ENCODE data around the gene WDR74.
"Not testable (repeated sequence)": the region's sequence is repeated elsewhere in the genome, so short reads cannot be mapped to it uniquely, and the experiment has no call there.

WDR74 gene

GRCh38 chr11:62874851-62875250, 35.5 kb upstream of the WDR74 start:
- DNase-seq (ENCODE audit: low spot score): no peak
- no peak for TF ChIP-seq CTCF (IDR thresholded peaks at IDR 0.05; ENCODE audit: extremely low read depth, missing control alignments)

GRCh38 chr11:62865635-62866034, 26.2 kb upstream of the WDR74 start:
- TF ChIP-seq CTCF (IDR thresholded peaks at IDR 0.05; ENCODE audit: extremely low read depth, missing control alignments): no peak
- no peak for DNase-seq (ENCODE audit: low spot score)

- no peak for DNase-seq (ENCODE audit: low spot score)
- no peak for TF ChIP-seq CTCF (IDR thresholded peaks at IDR 0.05; ENCODE audit: extremely low read depth, missing control alignments)
Observed at GRCh38 chr11:62863687-62864335, 24.4 kb upstream of the WDR74 start.

DNA sequence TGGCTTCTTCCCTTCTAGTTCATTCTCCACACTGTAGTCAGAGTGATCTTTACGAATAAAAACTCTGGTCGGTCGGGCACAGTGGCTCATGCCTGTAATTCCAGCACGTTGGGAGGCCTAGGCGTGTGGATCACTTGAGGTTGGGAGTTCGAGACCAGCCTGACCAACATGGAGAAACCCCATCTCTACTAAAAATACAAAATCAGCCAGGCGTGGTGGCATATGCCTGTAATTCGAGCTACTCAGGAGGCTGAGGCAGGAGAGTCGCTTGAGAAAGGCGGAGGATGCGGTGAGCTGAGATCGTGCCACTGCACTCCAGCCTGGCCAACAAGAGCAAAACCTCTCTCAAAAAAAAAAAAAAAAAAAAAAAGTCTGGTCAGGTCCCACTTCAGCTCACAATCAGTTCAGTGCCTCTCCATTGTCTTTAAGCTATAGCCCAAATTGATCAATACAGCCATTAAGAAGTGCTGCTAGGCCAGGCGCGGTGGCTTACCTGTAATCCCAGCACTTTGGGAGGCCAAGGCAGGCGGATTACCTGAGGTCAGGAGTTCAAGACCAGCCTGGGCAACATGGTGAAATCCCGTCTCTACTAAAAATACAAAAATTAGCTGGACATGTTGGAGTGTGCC, 22.3 kb upstream of the WDR74 start:
- DNase-seq (ENCODE audit: low spot score): not testable (repeated sequence)

DNA sequence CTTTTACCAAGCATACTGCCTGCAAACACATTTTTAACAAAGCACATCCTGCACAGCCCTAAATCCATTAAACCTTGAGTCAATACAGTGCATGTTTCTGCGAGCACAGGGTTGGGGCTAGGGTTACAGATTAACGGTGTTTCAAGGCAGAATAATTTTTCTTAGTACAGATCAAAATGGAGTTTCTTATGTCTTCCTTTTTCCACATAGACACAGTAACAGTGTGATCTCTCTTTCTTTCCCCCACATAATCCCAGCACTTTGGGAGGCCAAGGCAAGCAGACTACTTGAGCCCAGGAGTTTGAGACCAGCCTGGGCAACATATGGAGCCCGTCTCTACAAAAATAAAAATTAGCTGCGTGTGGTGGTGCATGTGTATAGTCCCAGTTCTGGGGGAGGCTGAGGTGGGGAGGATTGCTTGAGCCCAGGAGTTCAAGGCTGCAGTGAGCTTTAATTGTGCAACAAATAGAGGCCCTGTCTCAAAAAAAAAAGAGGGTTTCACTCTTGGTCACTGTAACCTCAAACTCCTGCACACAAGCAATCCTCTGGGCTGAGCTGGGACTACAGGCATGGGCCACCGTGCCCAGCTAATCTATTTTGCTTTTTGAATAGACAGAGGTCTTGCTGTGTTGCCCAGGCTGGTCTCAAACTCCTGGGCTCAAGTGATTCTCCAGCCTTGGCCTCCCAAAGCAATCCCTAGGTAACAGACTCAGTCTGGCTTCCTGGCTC, 21.6 kb upstream of the WDR74 start:
- no peak for TF ChIP-seq CTCF (IDR thresholded peaks at IDR 0.05; ENCODE audit: extremely low read depth, missing control alignments)
- no peak for DNase-seq (ENCODE audit: low spot score)

GRCh38 chr11:62859281-62859703, 19.9 kb upstream of the WDR74 start:
- DNase-seq (ENCODE audit: low spot score): not testable (repeated sequence)

DNA sequence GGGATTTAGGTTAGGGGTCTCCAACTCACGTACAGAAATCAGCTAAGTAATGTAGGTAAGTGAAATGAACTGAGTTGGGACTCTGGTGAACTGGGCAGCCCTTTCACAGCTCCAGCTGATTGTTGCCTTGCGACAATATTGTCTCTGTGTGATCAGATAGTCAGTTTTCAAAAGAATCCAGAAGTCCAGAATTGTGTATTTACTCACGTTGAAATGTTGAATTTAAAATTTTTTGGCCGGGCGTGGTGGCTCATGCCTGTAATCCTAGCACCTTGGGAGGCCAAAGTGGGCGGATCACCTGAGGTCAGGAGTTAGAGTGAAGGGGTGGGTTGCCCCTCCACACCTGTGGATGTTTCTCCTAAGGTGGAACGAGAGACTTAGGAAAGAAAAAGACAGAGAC, 18.8 kb upstream of the WDR74 start:
- TF ChIP-seq CTCF (IDR thresholded peaks at IDR 0.05; ENCODE audit: extremely low read depth, missing control alignments): no peak
- DNase-seq (ENCODE audit: low spot score): no peak

DNA sequence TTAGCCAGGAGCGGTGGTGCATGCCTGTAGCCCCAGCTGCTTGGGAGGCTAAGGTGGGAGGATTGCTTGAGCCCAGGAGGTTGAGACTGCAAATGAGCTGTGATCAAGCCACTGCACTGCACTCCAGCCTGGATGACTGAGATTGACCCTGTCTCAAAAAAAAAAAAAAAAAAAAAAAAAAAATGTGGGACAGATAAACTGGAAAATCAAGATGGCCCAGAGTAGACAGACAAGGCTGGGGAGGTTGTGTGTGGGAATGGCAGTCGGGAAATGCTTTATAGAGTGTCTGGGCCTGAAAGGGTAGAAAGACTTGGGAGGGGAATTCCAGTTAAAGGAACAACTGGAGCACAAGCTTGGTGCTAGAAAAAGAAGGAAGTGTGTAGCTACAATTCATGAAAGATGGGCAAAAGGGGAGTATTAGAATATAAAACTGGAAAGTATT, 18.2 kb upstream of the WDR74 start:
- no peak for TF ChIP-seq CTCF (IDR thresholded peaks at IDR 0.05; ENCODE audit: extremely low read depth, missing control alignments)
- no peak for DNase-seq (ENCODE audit: low spot score)

Data from GM20000 (cell line).